ENCODE data around the gene NTN5. TPM values are rescaled to one million over a fixed set of nuclear protein-coding genes. Genes with fewer than 3 reads are reported as not detected.
A peak's percentile ranks its signal among the peaks of the same experiment; 100 is the strongest.

NTN5 gene
- total RNA-seq, 6 experiments from 2014 or later: 0.12 to 0.23 (median 0.18) TPM; not detected in 2

DNA sequence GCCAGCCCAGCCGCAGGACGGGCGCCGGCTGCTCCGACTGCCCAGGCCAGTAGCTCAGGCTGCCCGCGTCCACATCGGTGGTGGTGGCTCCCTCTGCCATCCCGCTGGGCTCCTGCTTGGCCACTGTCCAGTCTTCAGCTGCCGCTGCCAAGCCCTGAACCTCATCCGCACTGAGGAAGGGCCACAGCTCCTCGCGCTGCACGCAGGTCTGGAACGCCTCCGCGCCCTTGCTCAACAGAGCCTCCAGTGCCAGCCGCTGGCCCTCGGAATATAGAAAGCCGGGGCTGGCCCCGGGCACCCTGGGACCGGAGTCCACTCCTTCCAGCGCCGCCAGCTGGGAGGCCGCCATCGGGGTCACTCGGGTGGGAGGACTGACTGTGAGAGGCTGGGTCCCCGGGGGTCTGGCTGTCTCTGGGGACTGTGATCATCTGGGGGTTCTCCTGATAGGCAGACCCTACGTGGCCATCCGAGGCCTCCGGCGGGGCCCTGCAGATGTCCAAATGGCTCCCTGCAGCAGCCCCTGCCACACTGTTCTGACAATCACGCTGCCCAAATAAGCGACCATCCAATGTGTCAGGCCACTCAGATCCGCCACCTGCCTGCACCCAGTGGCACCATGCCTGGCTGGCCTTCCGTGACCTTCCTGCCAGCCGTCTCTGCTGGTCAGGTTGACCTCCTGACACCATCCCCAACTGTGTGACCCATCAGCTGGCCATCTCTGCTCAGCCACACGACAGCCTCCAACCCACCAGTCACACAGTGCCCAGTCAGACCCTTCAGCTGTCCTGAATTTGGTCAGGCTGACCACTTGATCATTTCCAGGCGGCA is 59.6 kb downstream of the NTN5 start:
- TF ChIP-seq, protein P1, sequence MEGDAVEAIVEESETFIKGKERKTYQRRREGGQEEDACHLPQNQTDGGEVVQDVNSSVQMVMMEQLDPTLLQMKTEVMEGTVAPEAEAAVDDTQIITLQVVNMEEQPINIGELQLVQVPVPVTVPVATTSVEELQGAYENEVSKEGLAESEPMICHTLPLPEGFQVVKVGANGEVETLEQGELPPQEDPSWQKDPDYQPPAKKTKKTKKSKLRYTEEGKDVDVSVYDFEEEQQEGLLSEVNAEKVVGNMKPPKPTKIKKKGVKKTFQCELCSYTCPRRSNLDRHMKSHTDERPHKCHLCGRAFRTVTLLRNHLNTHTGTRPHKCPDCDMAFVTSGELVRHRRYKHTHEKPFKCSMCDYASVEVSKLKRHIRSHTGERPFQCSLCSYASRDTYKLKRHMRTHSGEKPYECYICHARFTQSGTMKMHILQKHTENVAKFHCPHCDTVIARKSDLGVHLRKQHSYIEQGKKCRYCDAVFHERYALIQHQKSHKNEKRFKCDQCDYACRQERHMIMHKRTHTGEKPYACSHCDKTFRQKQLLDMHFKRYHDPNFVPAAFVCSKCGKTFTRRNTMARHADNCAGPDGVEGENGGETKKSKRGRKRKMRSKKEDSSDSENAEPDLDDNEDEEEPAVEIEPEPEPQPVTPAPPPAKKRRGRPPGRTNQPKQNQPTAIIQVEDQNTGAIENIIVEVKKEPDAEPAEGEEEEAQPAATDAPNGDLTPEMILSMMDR (IDR thresholded peaks at IDR 0.05): no peak
- Mint-ChIP-seq H3K36me3 (ENCODE audit: low read depth) (peaks cover 25% of the 10 kb centered on the region), H3K4me1 (ENCODE audit: low read depth) (peaks cover 16% of the 10 kb centered on the region; the same call in 1 of the 2 replicates), H3K27me3 (ENCODE audit: insufficient read depth) (peaks cover 17% of the 10 kb centered on the region), H3K9me3 (no peaks in the 10 kb centered on the region), H3K4me3 (peak overlapping the region; percentile 6; the same call in 1 of the 2 replicates), H3K27ac (peak overlapping the region; percentile 43; the same call in 1 of the 2 replicates)
- DNase-seq: peak; percentile 23

DNA sequence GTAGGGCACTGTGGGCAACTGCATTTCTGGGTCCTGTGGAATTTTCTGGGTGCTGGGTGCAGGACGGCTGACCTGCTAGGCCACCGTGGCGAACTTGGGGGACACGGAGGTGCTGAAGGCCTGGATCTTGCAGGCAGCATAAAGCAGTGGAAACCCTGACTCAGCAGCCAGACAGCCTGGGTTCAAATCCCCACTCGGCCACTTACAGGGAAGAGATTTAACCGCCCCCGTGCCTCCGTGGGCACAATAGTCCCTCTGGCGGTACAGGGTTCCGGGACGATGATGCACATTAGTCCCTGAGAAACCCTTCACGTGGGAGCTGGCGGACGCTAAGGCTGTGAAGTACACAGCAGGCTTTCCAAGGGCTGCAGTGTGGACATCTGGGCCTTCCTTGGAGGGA is 60.9 kb downstream of the NTN5 start:
- TF ChIP-seq, protein P1 (IDR thresholded peaks at IDR 0.05): no peak
- Mint-ChIP-seq H3K9me3 (no peaks in the 10 kb centered on the region), H3K4me1 (ENCODE audit: low read depth) (peaks cover 9% of the 10 kb centered on the region; the same call in 1 of the 2 replicates), H3K27ac (no peak overlapping the region), H3K27me3 (ENCODE audit: insufficient read depth) (peaks cover 16% of the 10 kb centered on the region), H3K4me3 (no peak overlapping the region), H3K36me3 (ENCODE audit: low read depth) (peaks cover 11% of the 10 kb centered on the region)
- DNase-seq: no peak

Other genes with a start within 250 kb of the NTN5 start
- 10 to 100 TPM; 36.2 to 53.5 (median 41.7) TPM for gene GRWD1, start 227.0 kb downstream of the NTN5 start, total RNA-seq (2021; fragmentation: NEBNext Ultra II Directional; extraction: Animal tissue kit (Norgen Biotek cat#: 25700))
- under 1 TPM; 0.33 to 0.90 (median 0.51) TPM for gene KCNJ14, start 217.4 kb downstream of the NTN5 start, total RNA-seq (2021; fragmentation: NEBNext Ultra II Directional; extraction: Animal tissue kit (Norgen Biotek cat#: 25700))
- 10 to 100 TPM; 46.2 to 49.5 (median 47.1) TPM for gene CYTH2, start 203.6 kb downstream of the NTN5 start, total RNA-seq (2021; fragmentation: NEBNext Ultra II Directional; extraction: Animal tissue kit (Norgen Biotek cat#: 25700))
- gene LMTK3, start 161.2 kb downstream of the NTN5 start, total RNA-seq (2021; fragmentation: NEBNext Ultra II Directional; extraction: Animal tissue kit (Norgen Biotek cat#: 25700)): under 1 TPM; 0.21 to 0.88 (median 0.60) TPM
- gene SULT2B1, start 120.8 kb downstream of the NTN5 start, total RNA-seq (2021; fragmentation: NEBNext Ultra II Directional; extraction: Animal tissue kit (Norgen Biotek cat#: 25700)): under 1 TPM in 1 of 6 experiments, not detected in 5; 0.33 TPM
- not detected for gene SPACA4, start 66.3 kb downstream of the NTN5 start, total RNA-seq (2021; fragmentation: NEBNext Ultra II Directional; extraction: Animal tissue kit (Norgen Biotek cat#: 25700))
- under 1 TPM; 0.23 to 0.99 (median 0.54) TPM for gene FAM83E, start 57.9 kb downstream of the NTN5 start, total RNA-seq (2021; fragmentation: NEBNext Ultra II Directional; extraction: Animal tissue kit (Norgen Biotek cat#: 25700))
- 1,000 to 10,000 TPM; 1,359 to 1,448 (median 1,407) TPM for gene RPL18, start 53.8 kb downstream of the NTN5 start, total RNA-seq (2021; fragmentation: NEBNext Ultra II Directional; extraction: Animal tissue kit (Norgen Biotek cat#: 25700))
- gene SPHK2, start 53.5 kb downstream of the NTN5 start, total RNA-seq (2021; fragmentation: NEBNext Ultra II Directional; extraction: Animal tissue kit (Norgen Biotek cat#: 25700)): 10 to 100 TPM; 20.1 to 34.0 (median 23.4) TPM
- 1 to 10 TPM; 3.8 to 5.7 (median 4.4) TPM for gene DBP, start 35.6 kb downstream of the NTN5 start, total RNA-seq (2021; fragmentation: NEBNext Ultra II Directional; extraction: Animal tissue kit (Norgen Biotek cat#: 25700))
- gene CA11, start 26.8 kb downstream of the NTN5 start, total RNA-seq (2021; fragmentation: NEBNext Ultra II Directional; extraction: Animal tissue kit (Norgen Biotek cat#: 25700)): 1 to 10 TPM in 4 of 6 experiments, under 1 TPM in 2; 0.53 to 2.5 (median 1.4) TPM
- not detected for gene FUT2, start 23.0 kb upstream of the NTN5 start, total RNA-seq (2021; fragmentation: NEBNext Ultra II Directional; extraction: Animal tissue kit (Norgen Biotek cat#: 25700))
- 1 to 10 TPM; 2.7 to 4.5 (median 3.0) TPM for gene MAMSTR, start 46.7 kb upstream of the NTN5 start, total RNA-seq (2021; fragmentation: NEBNext Ultra II Directional; extraction: Animal tissue kit (Norgen Biotek cat#: 25700))
- gene RASIP1, start 67.6 kb upstream of the NTN5 start, total RNA-seq (2021; fragmentation: NEBNext Ultra II Directional; extraction: Animal tissue kit (Norgen Biotek cat#: 25700)): under 1 TPM in 1 of 6 experiments, not detected in 5; 0.07 TPM
- not detected for gene IZUMO1, start 73.9 kb upstream of the NTN5 start, total RNA-seq (2021; fragmentation: NEBNext Ultra II Directional; extraction: Animal tissue kit (Norgen Biotek cat#: 25700))
- under 1 TPM in 3 of 6 experiments, not detected in 3; 0.05 to 0.06 (median 0.05) TPM for gene FUT1, start 79.6 kb upstream of the NTN5 start, total RNA-seq (2021; fragmentation: NEBNext Ultra II Directional; extraction: Animal tissue kit (Norgen Biotek cat#: 25700))
- gene FGF21, start 82.5 kb upstream of the NTN5 start, total RNA-seq (2021; fragmentation: NEBNext Ultra II Directional; extraction: Animal tissue kit (Norgen Biotek cat#: 25700)): not detected
- gene BCAT2, start 138.0 kb upstream of the NTN5 start, total RNA-seq (2021; fragmentation: NEBNext Ultra II Directional; extraction: Animal tissue kit (Norgen Biotek cat#: 25700)): 10 to 100 TPM; 31.3 to 41.2 (median 34.0) TPM
- 1 to 10 TPM; 2.9 to 10.0 (median 8.9) TPM for gene HSD17B14, start 163.5 kb upstream of the NTN5 start, total RNA-seq (2021; fragmentation: NEBNext Ultra II Directional; extraction: Animal tissue kit (Norgen Biotek cat#: 25700))
- 10 to 100 TPM in 4 of 6 experiments, 1 to 10 TPM in 2; 7.7 to 15.1 (median 13.2) TPM for gene PLEKHA4, start 195.6 kb upstream of the NTN5 start, total RNA-seq (2021; fragmentation: NEBNext Ultra II Directional; extraction: Animal tissue kit (Norgen Biotek cat#: 25700))
- 10 to 100 TPM; 70.2 to 97.3 (median 89.6) TPM for gene PPP1R15A, start 199.4 kb upstream of the NTN5 start, total RNA-seq (2021; fragmentation: NEBNext Ultra II Directional; extraction: Animal tissue kit (Norgen Biotek cat#: 25700))
- gene TULP2, start 225.7 kb upstream of the NTN5 start, total RNA-seq (2021; fragmentation: NEBNext Ultra II Directional; extraction: Animal tissue kit (Norgen Biotek cat#: 25700)): under 1 TPM in 1 of 6 experiments, not detected in 5; 0.38 TPM
- gene NUCB1, start 227.3 kb upstream of the NTN5 start, total RNA-seq (2021; fragmentation: NEBNext Ultra II Directional; extraction: Animal tissue kit (Norgen Biotek cat#: 25700)): 100 to 1,000 TPM; 129 to 160 (median 152) TPM

Data from HFFc6 (cell line).